Endothelial cell of umbilical vein (primary cell): ENCODE measurements around the gene HHLA2. TPM values are rescaled to one million over a fixed set of nuclear protein-coding genes. Genes with fewer than 3 reads are reported as not detected.

Experiments
- BruUV-seq: library from RNA; stranded (reverse); fragments of 400-500 nt; replicated peaks from 2 replicates; lab custom pipeline; 2021; lab: Mats Ljungman, UMichigan
- CTCF ChIA-PET: fragments of 300-600, 350-600 bp; sonication (Branson Sonifier 250); formaldehyde crosslinking; loops from one replicate; lab custom pipeline; 2021; ENCODE audit warnings: antibody characterized with exemption, inconsistent platforms; lab: Charles Lee
- POLR2A ChIA-PET: fragments of 300-600, 350-600 bp; sonication (Branson Sonifier 250); formaldehyde crosslinking; loops from one replicate; lab custom pipeline; 2021; ENCODE audit warnings: antibody characterized with exemption, inconsistent platforms; lab: Charles Lee
- DNase-seq: peaks from one replicate; pipeline ENCODE4 v3.0.0-alpha.2; 2011; ENCODE audit warnings: low read depth, low spot score
- FAIRE-seq: peaks from 2 replicates; lab custom pipeline; 2011; peaks lifted over from hg19 to GRCh38; lab: Jason Lieb, UNC
- H2AFZ ChIP-seq: 2 replicates; pipeline ENCODE4 v1.6.0; 2012; ENCODE audit warnings: low read depth, low read length, control low read depth, inconsistent platforms
- H3K27ac ChIP-seq: 2 replicates; pipeline ENCODE4 v1.5.1; 2011; ENCODE audit warnings: low read depth, mild to moderate bottlenecking, control low read depth, low read length, moderate library complexity; ENCODE audit not compliant: insufficient read depth
- H3K27me3 ChIP-seq, 2 experiments: 2 replicates each; pipeline versions ENCODE4 v1.6.0 to v1.6.1; 2011; ENCODE audit warnings: low read length in 2 of 2, mixed read lengths in 1 of 2; ENCODE audit not compliant: control insufficient read depth in 2 of 2, insufficient read depth in 2 of 2
- H3K36me3 ChIP-seq, 2 experiments: 2 replicates in 1 of 2; 3 replicates in 1 of 2; pipeline ENCODE4 v1.5.1; 2011; ENCODE audit warnings: low read length in 2 of 2, mild to moderate bottlenecking in 1 of 2, moderate library complexity in 1 of 2; ENCODE audit not compliant: control insufficient read depth in 2 of 2, insufficient read depth in 2 of 2; ENCODE audit errors: extremely low read depth in 1 of 2
- H3K4me1 ChIP-seq: 3 replicates; pipeline ENCODE4 v1.5.1; 2011; ENCODE audit warnings: mild to moderate bottlenecking, low read length; ENCODE audit not compliant: control insufficient read depth, insufficient read depth; ENCODE audit errors: extremely low read depth
- H3K4me2 ChIP-seq: 2 replicates; pipeline ENCODE4 v1.6.1; 2011; ENCODE audit warnings: low read length, control low read depth, mixed read lengths; ENCODE audit not compliant: insufficient read depth
- H3K4me3 ChIP-seq, 3 experiments: fragments of 200-600 bp in 1 of 3; sonication (generic), shearing (Covaris generic) in 1 of 3; replicated peaks in 1 of 3; 2 replicates each; pipeline ENCODE4 v1.5.1; 2011 to 2016; ENCODE audit warnings: control low read depth in 3 of 3, low read length in 3 of 3, mild to moderate bottlenecking in 2 of 3, inconsistent platforms in 1 of 3, low read depth in 1 of 3, moderate library complexity in 1 of 3; ENCODE audit not compliant: insufficient read depth in 1 of 3
- H3K79me2 ChIP-seq: 2 replicates; pipeline ENCODE4 v1.6.0; 2012; ENCODE audit warnings: low read length, inconsistent platforms; ENCODE audit not compliant: control insufficient read depth, insufficient read depth
- H3K9ac ChIP-seq: replicated peaks from 2 replicates; pipeline ENCODE3; 2011; ENCODE audit warnings: low read length, control low read depth; ENCODE audit not compliant: insufficient read depth; ENCODE audit errors: extremely low read depth
- H3K9me1 ChIP-seq: replicated peaks from 3 replicates; pipeline ENCODE4 v1.6.0; 2011; ENCODE audit warnings: mild to moderate bottlenecking, low read length; ENCODE audit not compliant: control insufficient read depth, insufficient read depth; ENCODE audit errors: extremely low read depth
- H3K9me3 ChIP-seq: replicated peaks from 2 replicates; pipeline ENCODE4 v1.5.1; 2012; ENCODE audit warnings: low read length, inconsistent platforms; ENCODE audit not compliant: control insufficient read depth, insufficient read depth
- H4K20me1 ChIP-seq: replicated peaks from 2 replicates; pipeline ENCODE3; 2011; ENCODE audit warnings: mild to moderate bottlenecking, low read length; ENCODE audit not compliant: control insufficient read depth, insufficient read depth; ENCODE audit errors: extremely low read depth
- CTCF ChIP-seq, 2 donors: IDR thresholded peaks; 1 replicate in 1 of 2; 2 replicates in 1 of 2; pipeline ENCODE4 v1.5.1; 2011; ENCODE audit warnings: low read length in 2 of 2, mild to moderate bottlenecking in 2 of 2, moderate library complexity in 2 of 2, control low read depth in 1 of 2, inconsistent platforms in 1 of 2, low read depth in 1 of 2; ENCODE audit not compliant: insufficient read depth in 1 of 2; ENCODE audit errors: extremely low read depth in 1 of 2
- EZH2 ChIP-seq: IDR thresholded peaks from 2 replicates; pipeline ENCODE4 v1.6.1; 2012; ENCODE audit warnings: borderline replicate concordance, low read depth, mild to moderate bottlenecking, moderate library complexity, low read length, inconsistent platforms; ENCODE audit not compliant: severe bottlenecking
- FOS ChIP-seq: IDR thresholded peaks from 2 replicates; pipeline ENCODE4 v1.6.1; 2011; ENCODE audit warnings: mild to moderate bottlenecking, low read length, moderate library complexity, borderline replicate concordance; ENCODE audit not compliant: insufficient read depth
- GATA2 ChIP-seq: IDR thresholded peaks from 2 replicates; pipeline ENCODE4 v1.7.0; 2011; ENCODE audit warnings: low read depth, mild to moderate bottlenecking, moderate library complexity, mixed read lengths, low read length; ENCODE audit not compliant: insufficient read length, insufficient read depth
- JUN ChIP-seq: IDR thresholded peaks from 2 replicates; pipeline ENCODE4 v1.6.1; 2011; ENCODE audit warnings: borderline replicate concordance, low read depth; ENCODE audit not compliant: insufficient read length, insufficient read depth
- MAX ChIP-seq: IDR thresholded peaks from 2 replicates; pipeline ENCODE4 v1.6.1; 2011; ENCODE audit not compliant: insufficient read depth, insufficient read length
- MYC ChIP-seq: IDR thresholded peaks from one replicate; pipeline ENCODE4 v1.6.1; 2011; ENCODE audit warnings: mild to moderate bottlenecking, low read depth, low read length
- POLR2A ChIP-seq: IDR thresholded peaks from 2 replicates; pipeline ENCODE4 v1.6.1; 2012; ENCODE audit warnings: low read depth, mild to moderate bottlenecking, control low read depth, low read length
- POLR2AphosphoS5 ChIP-seq: IDR thresholded peaks from 2 replicates; pipeline ENCODE4 v1.6.1; 2012; ENCODE audit warnings: low read depth, mild to moderate bottlenecking, control low read depth, low read length, moderate library complexity; ENCODE audit not compliant: insufficient read depth
- dilution Hi-C: fragments of 300-500 bp; cut with MboI; formaldehyde crosslinking; loops from one replicate; pipeline ENCODE4 v1.15.0; 2019; ENCODE audit warnings: low sequenced_read_pairs; ENCODE audit not compliant: extremely low pct_ligation_motif_present
- intact Hi-C: fragments of 100-400 bp; cut with micrococcal nuclease; formaldehyde crosslinking; loops from one replicate; pipeline ENCODE4 v1.10.0; 2022
- polyA plus RNA-seq, 4 experiments: library from polyadenylated mRNA; depleted of rRNA in 3 of 4; stranded (reverse) in 3 of 4; unstranded in 1 of 4; fragments of >200 nt; gene quantifications; 2 replicates each; pipeline versions ENCODE4 v1.2.1 to v1.2.3, GENCODE V29; 2011 to 2012; ENCODE audit warnings: missing spikeins in 1 of 4
- total RNA-seq: library from RNA; stranded (reverse); gene quantifications from 2 replicates; pipeline ENCODE4 v1.2.3, GENCODE V29; 2021

Gene HHLA2
- total and polyA plus RNA-seq, 2 donors (not counting 3 experiments of a cell fraction or from before 2014, with no cell fraction given): not detected

- H3K9me3 ChIP-seq: no peaks in the 10 kb centered on the region
- TF ChIP-seq MAX (no peak), FOS (no peak), MYC (no peak), EZH2 (no peak), GATA2 (no peak), POLR2AphosphoS5 (no peak), JUN (no peak), CTCF (IDR thresholded peaks at IDR 0.05; ENCODE audit: extremely low read depth in 1 of 2, insufficient read depth in 1 of 2, low read depth in 1 of 2, low read length in 2 of 2) (no peak), POLR2A (no peak)
- H4K20me1 ChIP-seq: no peaks in the 10 kb centered on the region
- H3K4me3 ChIP-seq: no peak overlapping the region
- H3K4me2 ChIP-seq: no peak overlapping the region
- FAIRE-seq: no peak
- intact Hi-C loops: no loop called here
- dilution Hi-C loops: no loop called here
- no peak overlapping the region for H3K27ac ChIP-seq
- H3K36me3 ChIP-seq: no peaks in the 10 kb centered on the region
- peaks cover 0 to 2% of the 10 kb centered on the region in 2 experiments for H3K27me3 ChIP-seq
- H2AFZ ChIP-seq: no peak overlapping the region
- ChIA-PET POLR2A (no interaction called here), CTCF (no interaction called here)
- BruUV-seq: no TSS peak
- H3K4me1 ChIP-seq: no peaks in the 10 kb centered on the region
- H3K9ac ChIP-seq: no peak overlapping the region
- no peak for DNase-seq
- H3K79me2 ChIP-seq: no peaks in the 10 kb centered on the region
- H3K9me1 ChIP-seq: no peaks in the 10 kb centered on the region
These were observed 7.2 kb upstream of the HHLA2 start for GRCh38 chr3:108289159-108289558.
